Activated T-helper 1 cell treated with Interleukin-2 at 50 U/mL for 16 hours (primary cell): Measurements from ENCODE around the gene CTNNA3.

Experiments
- DNase-seq: peaks from one replicate; pipeline ENCODE4 v3.0.0-alpha.2; 2020; ENCODE audit warnings: low read depth

Gene CTNNA3

DNA sequence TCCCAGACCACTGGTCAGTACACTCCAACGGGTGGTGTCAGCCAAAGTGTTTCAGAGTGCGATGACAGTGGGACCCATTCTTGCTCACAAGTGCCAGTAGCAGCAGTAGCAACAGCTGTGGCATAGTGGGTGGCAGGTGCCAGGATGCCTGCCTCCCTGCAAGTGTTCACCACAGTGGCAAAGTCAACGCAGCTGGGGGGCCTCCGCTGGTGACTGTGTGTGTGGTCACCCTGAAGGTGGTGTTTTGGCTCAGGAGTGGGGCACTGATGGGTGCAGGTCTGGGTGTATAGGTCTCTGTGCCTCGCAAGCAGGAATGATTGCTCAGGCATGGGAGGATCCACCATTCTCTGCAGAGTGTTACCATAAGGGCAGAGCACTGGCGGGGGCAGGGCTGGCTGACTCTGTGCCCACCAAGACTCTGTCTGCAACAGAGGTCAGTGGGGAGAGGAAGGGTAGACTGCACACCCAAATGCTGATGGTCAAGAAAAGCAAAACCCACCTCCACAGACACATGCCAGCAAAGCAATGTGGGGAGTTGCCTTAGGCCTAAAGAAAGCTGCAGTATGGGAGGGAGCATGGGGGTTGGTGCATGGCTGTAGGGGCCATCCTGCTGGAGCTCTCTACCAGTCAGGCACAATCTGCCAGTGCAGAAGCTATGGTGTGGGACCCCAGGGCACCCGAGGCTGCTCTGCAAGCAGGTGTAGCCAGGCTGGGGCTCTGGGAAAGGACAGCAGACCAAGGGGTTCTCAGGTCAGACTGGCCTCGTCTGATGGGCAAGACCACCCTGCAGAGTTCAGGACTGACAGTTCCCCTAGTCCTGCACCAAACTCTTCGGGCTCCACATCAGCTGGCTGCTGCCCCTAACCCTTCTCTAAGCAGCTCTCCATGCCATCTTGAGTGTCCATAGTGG, 368.1 kb downstream of the CTNNA3 start:
- DNase-seq = no peak

DNA sequence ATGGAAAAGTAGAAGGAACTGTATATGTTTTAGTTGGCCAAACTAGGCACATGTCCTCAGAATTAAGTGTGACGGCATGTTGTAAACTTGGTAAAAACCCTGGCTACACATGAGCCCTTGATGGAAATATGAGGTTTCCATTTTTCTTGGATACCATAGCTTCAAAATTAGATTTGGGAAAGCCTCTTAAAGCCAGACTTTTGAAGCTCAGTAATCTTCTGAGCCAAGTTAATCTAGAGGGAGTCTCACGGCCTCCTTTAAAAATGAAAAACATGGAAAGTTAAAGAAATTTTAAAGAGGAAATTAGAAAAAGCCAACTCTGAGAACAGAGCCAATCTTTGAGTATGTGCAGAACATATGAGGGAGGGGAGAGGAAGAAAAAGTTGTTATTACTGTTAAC, 376.0 kb downstream of the CTNNA3 start:
- DNase-seq = no peak

DNA sequence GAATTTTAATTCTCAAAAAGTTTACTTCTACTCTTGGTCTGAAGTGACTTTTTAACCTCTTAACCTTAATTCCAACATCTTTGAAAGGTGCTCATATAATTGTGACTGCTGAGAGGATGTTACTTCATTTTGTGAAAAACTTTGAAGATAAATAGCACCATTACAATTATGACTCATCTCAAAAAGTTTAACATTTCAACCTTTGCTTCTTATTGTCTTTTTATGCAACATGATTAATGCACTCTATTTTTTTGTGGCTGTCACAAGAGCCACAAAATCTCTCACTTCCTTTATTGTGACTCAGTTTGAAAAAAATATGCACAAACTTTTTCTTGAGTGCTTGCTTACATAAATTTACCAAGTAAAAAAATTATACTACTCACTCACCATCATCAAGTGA, 387.1 kb downstream of the CTNNA3 start:
- no peak for DNase-seq

DNA sequence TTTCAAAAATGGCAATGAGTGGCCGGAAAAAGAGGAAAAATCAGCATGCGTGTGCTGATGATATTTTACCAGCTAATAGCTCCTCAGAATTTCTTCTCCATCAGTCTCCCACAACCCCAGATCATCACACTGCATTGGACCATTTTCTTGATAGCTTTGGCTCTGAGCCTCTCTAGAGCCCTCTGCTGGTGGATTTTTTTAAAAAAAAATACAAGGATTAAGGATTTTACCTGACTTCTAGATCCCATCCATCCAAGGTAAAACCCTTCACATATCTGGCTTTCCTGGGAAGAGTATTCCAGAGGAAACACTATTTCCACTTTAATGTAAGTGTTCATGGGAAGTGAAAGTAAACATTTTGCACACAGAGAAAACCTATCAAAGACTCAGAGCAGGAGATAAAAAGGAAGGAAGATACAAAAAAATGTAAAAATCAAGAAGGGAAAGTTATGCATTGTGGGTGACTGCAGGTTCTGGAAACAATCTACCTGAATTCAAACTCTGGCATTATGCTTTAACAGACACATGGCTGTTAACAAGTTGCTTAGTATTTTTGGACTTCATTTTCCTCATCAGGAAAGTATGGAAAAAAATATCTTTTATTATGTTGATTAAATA, 389.3 kb downstream of the CTNNA3 start:
- no peak for DNase-seq

DNA sequence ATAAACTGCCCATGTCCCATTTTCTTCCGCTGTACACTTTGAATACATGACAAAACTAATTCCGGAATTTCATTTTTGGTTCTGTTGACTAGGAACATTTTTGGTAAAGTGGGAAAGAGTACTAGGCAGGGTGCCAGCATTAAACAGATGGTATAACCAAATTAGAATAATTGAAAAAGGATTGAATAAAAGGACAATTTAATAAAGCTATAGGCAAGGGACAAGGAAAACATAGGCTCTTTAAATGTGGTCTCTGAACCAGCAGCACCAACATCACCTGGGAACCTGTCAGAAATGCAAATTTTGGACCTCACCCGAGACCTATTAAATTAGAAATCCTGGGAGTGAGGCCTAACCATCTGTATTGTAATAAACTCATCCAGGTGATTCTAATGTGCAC, 393.3 kb downstream of the CTNNA3 start:
- DNase-seq = no peak

- no peak for DNase-seq
Observed at GRCh38 chr10:67299761-67300160, 396.2 kb downstream of the CTNNA3 start.

- DNase-seq = no peak
Observed at GRCh38 chr10:67297637-67298181, 398.3 kb downstream of the CTNNA3 start.

DNA sequence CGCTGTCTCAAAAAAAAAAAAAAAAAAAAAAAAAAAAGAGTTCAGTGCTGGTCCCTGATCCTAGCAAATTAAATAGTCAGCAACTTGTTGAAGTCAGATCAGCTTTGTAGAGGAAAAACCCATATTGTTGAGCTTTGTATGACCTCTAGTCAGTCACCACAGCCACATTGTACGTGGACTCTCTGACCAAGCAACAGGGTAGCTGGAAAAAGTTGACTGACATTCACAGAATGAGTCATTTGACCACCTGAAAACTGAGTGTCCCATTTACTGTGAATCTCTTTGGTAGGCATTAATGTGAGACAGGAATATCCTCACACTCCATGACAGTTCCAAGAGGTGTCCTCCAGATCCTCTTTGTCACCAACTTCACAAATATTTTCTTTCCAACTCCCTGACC, 399.1 kb downstream of the CTNNA3 start:
- no peak for DNase-seq

DNA sequence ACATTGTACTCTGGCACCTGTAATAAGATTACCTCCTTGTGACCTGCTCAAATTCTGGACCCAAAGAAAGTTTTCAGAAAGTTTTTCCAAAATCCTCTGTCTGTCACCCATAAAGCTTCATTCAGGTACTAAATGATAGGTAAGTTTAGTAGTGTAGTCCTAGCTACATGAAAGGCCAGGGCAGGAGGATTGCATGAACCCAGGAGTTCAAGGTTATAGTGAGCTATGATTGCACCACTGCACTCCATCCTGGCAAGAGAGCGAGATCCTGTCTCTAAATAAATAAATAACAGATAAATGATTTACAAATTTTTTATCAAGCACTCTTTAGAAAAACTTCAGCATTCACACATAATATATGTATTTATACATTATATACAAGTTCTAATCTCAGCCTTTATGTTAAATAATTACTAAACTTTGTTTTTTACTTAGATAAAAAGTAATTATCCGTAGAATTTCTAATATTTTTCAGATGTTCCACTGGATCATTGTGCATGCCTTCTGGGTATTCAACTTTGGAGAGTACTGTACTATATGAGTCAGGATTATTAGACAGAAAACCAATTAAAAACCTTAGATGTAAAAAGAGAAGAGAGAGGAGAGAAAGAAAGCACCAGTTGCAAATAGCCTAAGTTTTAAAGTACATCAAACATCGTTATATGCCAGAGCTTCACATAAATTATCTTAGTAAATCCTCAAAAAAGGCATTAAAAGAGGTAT, 407.1 kb downstream of the CTNNA3 start:
- no peak for DNase-seq

DNA sequence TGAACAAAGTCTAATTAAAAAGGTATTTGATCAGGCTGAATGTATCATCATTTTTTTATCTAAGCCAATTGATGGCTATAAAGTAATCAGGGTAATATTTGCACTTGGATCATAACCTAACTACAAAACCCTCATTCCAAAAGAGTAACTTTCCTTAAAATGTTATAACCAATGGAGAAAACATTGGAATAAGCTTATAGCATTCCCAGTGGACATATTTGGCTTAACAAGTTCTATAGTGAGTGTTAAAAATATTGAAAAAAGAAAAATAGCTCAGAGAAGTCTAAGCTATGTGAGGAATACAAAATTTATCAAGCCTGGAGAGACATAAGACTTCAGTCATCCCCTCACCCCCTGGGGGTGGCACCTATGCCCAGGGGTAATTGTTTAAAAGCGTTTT, 411.4 kb downstream of the CTNNA3 start:
- DNase-seq = no peak

GRCh38 chr10:67282871-67283270, 413.1 kb downstream of the CTNNA3 start:
- DNase-seq = no peak

DNA sequence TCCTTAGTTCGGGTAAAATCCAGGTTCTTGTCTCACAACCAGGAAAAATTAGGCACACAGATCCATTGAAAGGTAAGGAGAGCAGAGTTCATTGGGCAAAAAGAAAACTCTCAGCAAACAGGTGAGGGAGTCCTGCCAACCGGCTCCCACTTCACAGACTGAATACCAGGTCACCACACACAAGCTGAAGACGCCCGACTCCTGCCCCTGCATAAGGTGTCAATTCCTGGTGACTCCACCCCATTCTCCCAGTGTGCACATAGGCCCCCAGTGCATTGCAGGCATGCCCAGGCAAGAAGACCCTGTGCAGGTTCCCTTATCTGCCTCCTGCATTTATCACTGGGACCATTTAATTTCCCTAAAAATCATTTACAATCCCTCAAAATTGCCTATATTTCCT, 415.6 kb downstream of the CTNNA3 start:
- no peak for DNase-seq

DNA sequence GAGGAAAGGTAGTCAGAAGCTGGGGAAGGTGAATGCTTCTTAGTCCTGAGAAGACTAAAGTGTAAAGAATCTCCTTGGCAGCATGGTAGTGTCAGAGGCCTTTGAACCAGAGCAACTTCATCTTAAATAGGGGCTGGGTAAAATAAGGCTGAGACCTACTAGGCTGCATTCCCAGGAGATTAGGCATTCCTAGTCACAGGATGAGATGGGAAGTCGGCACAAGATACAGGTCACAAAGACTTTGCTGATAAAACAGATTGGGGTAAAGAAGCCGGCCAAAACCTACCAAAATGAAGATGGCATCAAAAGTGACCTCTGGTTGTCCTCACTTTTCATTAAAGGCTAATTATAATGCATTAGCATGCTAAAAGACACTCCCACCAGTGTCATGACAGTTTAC, 418.6 kb downstream of the CTNNA3 start:
- DNase-seq = no peak

DNA sequence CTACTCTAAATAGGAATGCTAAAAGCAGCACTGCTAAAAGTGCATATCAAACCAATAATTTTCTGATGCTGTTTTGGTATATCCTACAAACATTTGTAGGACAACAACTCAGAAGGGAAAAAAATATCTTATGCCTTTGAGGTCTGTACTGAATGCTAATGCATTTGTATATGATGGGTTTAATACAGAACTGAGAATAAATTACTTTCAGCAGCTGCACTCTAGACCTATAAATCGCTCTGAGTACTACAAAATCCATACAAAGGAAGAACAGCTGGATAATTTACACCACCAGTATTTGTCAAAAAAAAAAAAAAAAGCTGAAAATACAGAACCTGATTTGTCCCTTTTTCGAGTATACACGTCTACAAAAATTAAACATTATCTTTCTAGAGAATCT, 426.2 kb downstream of the CTNNA3 start:
- DNase-seq = no peak

- no peak for DNase-seq
Observed at GRCh38 chr10:67268146-67268545, 427.8 kb downstream of the CTNNA3 start.

GRCh38 chr10:67262675-67263074, 433.3 kb downstream of the CTNNA3 start:
- no peak for DNase-seq

GRCh38 chr10:67261300-67261797, 434.6 kb downstream of the CTNNA3 start:
- no peak for DNase-seq

DNA sequence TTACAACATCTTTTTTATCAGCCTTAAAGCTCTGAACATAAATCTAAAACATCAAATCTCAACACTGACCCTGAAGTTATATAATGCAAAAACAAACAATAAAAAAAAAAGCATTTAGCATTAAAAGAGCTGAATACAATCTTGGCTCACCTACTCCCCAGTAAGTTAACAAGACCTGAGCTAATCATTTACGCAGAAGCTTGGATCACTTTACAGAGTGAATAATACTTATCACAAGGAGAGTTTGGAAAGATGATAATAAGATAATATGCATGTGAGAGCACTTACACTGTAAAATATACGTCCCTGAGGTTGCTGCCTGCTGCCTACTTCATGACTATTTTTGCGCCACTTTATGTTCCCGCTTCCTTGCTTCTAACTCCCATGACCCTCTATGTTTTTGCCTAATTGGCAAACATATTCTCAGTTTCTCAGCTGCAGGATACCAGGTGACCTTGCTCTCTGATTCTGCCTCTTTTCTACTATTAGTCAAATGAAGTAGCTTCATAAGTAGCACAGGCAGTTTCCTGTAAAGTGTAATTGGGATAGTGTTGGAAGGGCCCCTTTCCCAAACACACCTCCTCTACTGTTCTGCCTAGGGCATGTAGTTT, 436.6 kb downstream of the CTNNA3 start:
- no peak for DNase-seq

GRCh38 chr10:67257427-67258144, 438.4 kb downstream of the CTNNA3 start:
- no peak for DNase-seq

DNA sequence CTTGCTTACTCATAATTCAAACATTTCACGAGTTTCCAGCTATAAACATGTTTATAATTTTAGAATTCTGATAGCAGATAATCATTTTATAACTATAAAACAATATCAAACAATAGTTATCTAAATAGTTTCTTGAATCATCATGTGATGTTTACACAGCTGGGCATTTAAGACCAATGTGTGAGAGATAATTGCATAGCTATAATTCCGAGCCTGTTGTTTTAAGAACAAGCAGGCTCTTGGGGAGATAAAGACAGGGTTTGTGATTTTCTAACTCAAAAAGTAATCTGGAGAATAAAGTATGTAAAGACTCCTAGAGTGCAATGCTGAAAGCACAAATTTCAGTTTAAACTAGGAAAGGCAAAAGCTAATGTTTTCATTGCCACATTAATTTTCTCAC, 439.0 kb downstream of the CTNNA3 start:
- DNase-seq = no peak

DNA sequence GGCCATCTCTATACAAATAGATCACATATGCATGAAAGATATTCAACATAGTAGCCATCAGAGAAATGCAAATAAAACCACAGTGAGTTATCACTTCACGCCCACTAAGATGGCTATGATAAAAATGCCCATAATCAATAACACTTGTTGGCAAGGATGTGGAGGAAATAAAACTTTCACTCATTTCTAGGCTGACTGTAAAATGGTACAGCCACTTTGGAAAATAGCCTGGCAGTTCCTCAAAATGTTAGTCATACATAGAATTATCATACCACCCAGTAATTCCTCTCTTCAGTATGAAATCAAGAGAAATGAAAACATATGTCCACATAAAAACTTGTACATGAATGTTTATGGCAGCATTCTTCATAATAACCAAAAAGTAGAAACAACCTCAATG, 445.3 kb downstream of the CTNNA3 start:
- no peak for DNase-seq
